Esophagus squamous epithelium (tissue), 5 donors: ENCODE results near the gene FCAR. TPM values are rescaled to one million over a fixed set of nuclear protein-coding genes. Genes with fewer than 3 reads are reported as not detected.
"Not testable (repeated sequence)": the region's sequence is repeated elsewhere in the genome, so short reads cannot be mapped to it uniquely, and the experiment has no call there.

Experiments
- DNase-seq: peaks from one replicate; lab custom pipeline; 2025; lab: John Stamatoyannopoulos, UW
- H3K27ac ChIP-seq, 4 donors: fragments of 200-600 bp; sonication (generic); one replicate each; pipeline ENCODE4 v1.5.1; 2016 to 2019; ENCODE audit warnings: mild to moderate bottlenecking in 1 of 4
- H3K27me3 ChIP-seq, 4 donors: fragments of 200-600 bp; sonication (generic); 1 replicate in 3 of 4; 2 replicates in 1 of 4; pipeline versions ENCODE4 v1.5.1 to v1.6.0; 2017 to 2021; ENCODE audit warnings: antibody characterized with exemption in 1 of 4
- H3K36me3 ChIP-seq, 3 donors: fragments of 200-600 bp; sonication (generic); one replicate each; pipeline ENCODE4 v1.5.1; 2016 to 2019
- H3K4me1 ChIP-seq, 3 donors: fragments of 200-600 bp; sonication (generic); one replicate each; pipeline ENCODE4 v1.5.1; 2017 to 2019
- H3K4me3 ChIP-seq, 4 donors: fragments of 200-600 bp; sonication (generic); 1 replicate in 3 of 4; 2 replicates in 1 of 4; pipeline ENCODE4 v1.5.1; 2016 to 2019; ENCODE audit warnings: mild to moderate bottlenecking in 2 of 4, moderate library complexity in 1 of 4
- H3K9me3 ChIP-seq, 3 donors: fragments of 200-600 bp; sonication (generic); one replicate each; pipeline ENCODE4 v1.5.1; 2016 to 2019
- CTCF ChIP-seq, 6 experiments: fragments of 450-650 bp in 4 of 6; fragments of 200-600 bp in 2 of 6; sonication (generic) in 2 of 6; IDR thresholded peaks; one replicate each; pipeline ENCODE4 v1.5.1; 2016 to 2019; ENCODE audit warnings: antibody characterized with exemption in 6 of 6, mild to moderate bottlenecking in 4 of 6, moderate library complexity in 4 of 6
- POLR2A ChIP-seq, 4 donors: fragments of 450-650 bp; IDR thresholded peaks; one replicate each; pipeline ENCODE4 v1.6.1; 2017; ENCODE audit warnings: antibody characterized with exemption in 4 of 4, mild to moderate bottlenecking in 4 of 4, moderate library complexity in 3 of 4
- WGBS, 2 donors: methylation state at CpG; one replicate each; pipeline ENCODE4 v1.1.5; 2018; 5-methylcytosine and 5-hydroxymethylcytosine counted together
- intact Hi-C: fragments of 100-400 bp; cut with DNase I; formaldehyde crosslinking; loops from one replicate; pipeline ENCODE4 v1.15.0; 2022
- total RNA-seq, 4 donors: library from RNA; depleted of rRNA; stranded (reverse); fragments of >200 nt; gene quantifications; one replicate each; pipeline ENCODE4 v1.1.0, GENCODE V29; 2016
- donor health status: DM: yes; HTN: yes; CAD: no.

FCAR gene
- under 1 TPM in 2 of 4 donors, not detected in 2; 0.41 to 0.61 TPM for total RNA-seq

- Histone ChIP-seq H3K27me3 (no peaks in the 10 kb centered on the region), H3K4me1 (no peaks in the 10 kb centered on the region), H3K36me3 (no peaks in the 10 kb centered on the region), H3K4me3 (no peak within 1 kb of the TSS), H3K27ac (no peak within 1 kb of the TSS), H3K9me3 (no peaks in the 10 kb centered on the region)
- WGBS, 2 donors, result 62 to 78% methylated on average over 8 of the region's 8 CpGs
- no peak for DNase-seq
- intact Hi-C loops, result no loop called here
- TF ChIP-seq CTCF (IDR thresholded peaks at IDR 0.05) (no peak), POLR2A (IDR thresholded peaks at IDR 0.05) (no peak)
These were observed at the start of gene FCAR for GRCh38 chr19:54873990-54874389. FCAR (plus strand) TSS chr19:54874235; CDS start chr19:54874290, 55 bp downstream.

- intact Hi-C loops, result not testable (repeated sequence)
These were observed 49.6 kb upstream of the FCAR start for GRCh38 chr19:54824416-54824815.

GRCh38 chr19:54825326-54825725 is 48.7 kb upstream of the FCAR start:
- intact Hi-C loops, H3K4me1 ChIP-seq, H3K27me3 ChIP-seq, H3K9me3 ChIP-seq, H3K36me3 ChIP-seq, DNase-seq, H3K4me3 ChIP-seq, H3K27ac ChIP-seq: not testable (repeated sequence)
- 20 to 47% methylated on average over 6 to 7 of the region's 7 CpGs for WGBS, 2 donors

More at GRCh38 chr19:54824416-54824815, 49.6 kb upstream of the FCAR start:
- H3K27me3 ChIP-seq, H3K4me3 ChIP-seq, H3K36me3 ChIP-seq, DNase-seq, H3K9me3 ChIP-seq, H3K27ac ChIP-seq, H3K4me1 ChIP-seq: not testable (repeated sequence)
- WGBS, 2 donors, result 33 to 57% methylated on average over 1 to 4 of the region's 4 CpGs

- 57 to 76% methylated on average over 6 of the region's 8 CpGs for WGBS, 2 donors
- H3K4me1 ChIP-seq, H3K9me3 ChIP-seq, H3K4me3 ChIP-seq, intact Hi-C loops, H3K36me3 ChIP-seq, H3K27me3 ChIP-seq, DNase-seq, H3K27ac ChIP-seq: not testable (repeated sequence)
These were observed 46.0 kb upstream of the FCAR start for GRCh38 chr19:54828064-54828463.

GRCh38 chr19:54832496-54832895 is 41.5 kb upstream of the FCAR start, which contains the start of gene KIR2DS4:
KIR2DS4 (plus strand) TSS chr19:54832676.
- H3K9me3 ChIP-seq, H3K27me3 ChIP-seq, H3K27ac ChIP-seq, intact Hi-C loops, H3K36me3 ChIP-seq, H3K4me3 ChIP-seq, H3K4me1 ChIP-seq, DNase-seq: not testable (repeated sequence)
- 85 to 90% methylated on average over 3 to 10 of the region's 14 CpGs for WGBS, 2 donors

- WGBS, 2 donors, result no CpG with 5 or more reads among the region's 5 CpGs
- H3K27ac ChIP-seq, intact Hi-C loops, H3K27me3 ChIP-seq, H3K4me3 ChIP-seq, H3K36me3 ChIP-seq, H3K4me1 ChIP-seq, DNase-seq, H3K9me3 ChIP-seq: not testable (repeated sequence)
These were observed 38.9 kb upstream of the FCAR start for GRCh38 chr19:54835126-54835525.

GRCh38 chr19:54837522-54837921 is 36.5 kb upstream of the FCAR start:
- H3K27ac ChIP-seq, H3K27me3 ChIP-seq, H3K4me1 ChIP-seq, DNase-seq, H3K4me3 ChIP-seq, H3K9me3 ChIP-seq, H3K36me3 ChIP-seq, intact Hi-C loops: not testable (repeated sequence)
- WGBS, 2 donors, result 43 to 100% methylated on average over 1 of the region's 2 CpGs

GRCh38 chr19:54843171-54843570 is 30.9 kb upstream of the FCAR start:
- H3K9me3 ChIP-seq, result not testable (repeated sequence)

GRCh38 chr19:54850061-54850640 is 23.9 kb upstream of the FCAR start, which contains the start of gene KIR3DL2:
KIR3DL2 (plus strand) TSS chr19:54850443; CDS start chr19:54850476, 33 bp downstream.
- DNase-seq, H3K4me1 ChIP-seq: not testable (repeated sequence)

More at GRCh38 chr19:54843171-54843570, 30.9 kb upstream of the FCAR start:
- H3K27ac ChIP-seq, H3K36me3 ChIP-seq, H3K27me3 ChIP-seq, H3K4me3 ChIP-seq, H3K4me1 ChIP-seq, DNase-seq, intact Hi-C loops: not testable (repeated sequence)
- 55 to 57% methylated on average over 3 to 6 of the region's 8 CpGs for WGBS, 2 donors

More at GRCh38 chr19:54850061-54850640, 23.9 kb upstream of the FCAR start, which contains the start of gene KIR3DL2:
- H3K4me3 ChIP-seq, H3K9me3 ChIP-seq, intact Hi-C loops, H3K36me3 ChIP-seq, H3K27me3 ChIP-seq, H3K27ac ChIP-seq: not testable (repeated sequence)
- 70 to 73% methylated on average over 6 to 15 of the region's 16 CpGs for WGBS, 2 donors
